ENCODE data around the gene PRR33.

PRR33 gene

GRCh38 chr11:1864231-1864630 is 27.5 kb downstream of the PRR33 start:
- no peak overlapping the region for H3K4me3 ChIP-seq (ENCODE audit: control insufficient read depth, low read depth, low read length)
- TF ChIP-seq CTCF (IDR thresholded peaks at IDR 0.05; ENCODE audit: control insufficient read depth, insufficient read depth, low read depth, low read length, missing control alignments) = no peak
- DNase-seq (ENCODE audit: low read depth) = no peak

- no peak for TF ChIP-seq CTCF (IDR thresholded peaks at IDR 0.05; ENCODE audit: control insufficient read depth, insufficient read depth, low read depth, low read length, missing control alignments)
- no peak overlapping the region for H3K4me3 ChIP-seq (ENCODE audit: control insufficient read depth, low read depth, low read length)
- DNase-seq (ENCODE audit: low read depth) = peak; percentile 54
Observed at GRCh38 chr11:1863352-1864216, 28.1 kb downstream of the PRR33 start.

- H3K4me3 ChIP-seq (ENCODE audit: control insufficient read depth, low read depth, low read length) = no peak overlapping the region
- no peak for DNase-seq (ENCODE audit: low read depth)
- TF ChIP-seq CTCF (IDR thresholded peaks at IDR 0.05; ENCODE audit: control insufficient read depth, insufficient read depth, low read depth, low read length, missing control alignments) = no peak
Observed at GRCh38 chr11:1862588-1863351, 28.9 kb downstream of the PRR33 start.

- no peak for TF ChIP-seq CTCF (IDR thresholded peaks at IDR 0.05; ENCODE audit: control insufficient read depth, insufficient read depth, low read depth, low read length, missing control alignments)
- no peak for DNase-seq (ENCODE audit: low read depth)
- H3K4me3 ChIP-seq (ENCODE audit: control insufficient read depth, low read depth, low read length) = no peak overlapping the region
Observed at GRCh38 chr11:1861435-1862411, 30.0 kb downstream of the PRR33 start.

- TF ChIP-seq CTCF (IDR thresholded peaks at IDR 0.05; ENCODE audit: control insufficient read depth, insufficient read depth, low read depth, low read length, missing control alignments) = no peak
- no peak for DNase-seq (ENCODE audit: low read depth)
- no peak overlapping the region for H3K4me3 ChIP-seq (ENCODE audit: control insufficient read depth, low read depth, low read length)
Observed at GRCh38 chr11:1860108-1860507, 31.6 kb downstream of the PRR33 start.

- no peak for DNase-seq (ENCODE audit: low read depth)
- no peak overlapping the region for H3K4me3 ChIP-seq (ENCODE audit: control insufficient read depth, low read depth, low read length)
- no peak for TF ChIP-seq CTCF (IDR thresholded peaks at IDR 0.05; ENCODE audit: control insufficient read depth, insufficient read depth, low read depth, low read length, missing control alignments)
Observed at GRCh38 chr11:1859004-1859403, 32.7 kb downstream of the PRR33 start.
